ENCODE measurements around the gene ADGRF5. TPM values are rescaled to one million over a fixed set of nuclear protein-coding genes. Genes with fewer than 3 reads are reported as not detected.

ADGRF5 gene
- total and polyA plus RNA-seq, 8 donors, result 2.2 to 7.6 (median 4.0) TPM

GRCh38 chr6:46954837-46955451 lies 33.2 kb upstream of the ADGRF5 start:
- WGBS, 2 donors, result 68 to 75% methylated on average over 4 of the region's 4 CpGs
- Histone ChIP-seq H3K27me3 (no peaks in the 10 kb centered on the region), H3K9me3 (no peaks in the 10 kb centered on the region), H3K4me3 (no peak overlapping the region), H3K27ac (no peak overlapping the region), H3K4me1 (no peaks in the 10 kb centered on the region), H3K36me3 (no peaks in the 10 kb centered on the region)
- DNase-seq, result no peak
- no peak for FAIRE-seq
- no peak for ATAC-seq
- intact Hi-C loops (cut with DNase I), result no loop called here
- no peak for TF ChIP-seq CTCF (IDR thresholded peaks at IDR 0.05)

GRCh38 chr6:46953921-46954320 lies 32.2 kb upstream of the ADGRF5 start:
- ATAC-seq, result no peak
- no peak for FAIRE-seq
- H3K36me3 ChIP-seq, result no peaks in the 10 kb centered on the region
- WGBS, 2 donors, result 64 to 81% methylated on average over 4 of the region's 4 CpGs
- no peak overlapping the region for H3K4me3 ChIP-seq
- no peaks in the 10 kb centered on the region for H3K4me1 ChIP-seq
- no peaks in the 10 kb centered on the region for H3K9me3 ChIP-seq
- H3K27me3 ChIP-seq, result no peaks in the 10 kb centered on the region
- no peak for DNase-seq
- H3K27ac ChIP-seq, result no peak overlapping the region
- intact Hi-C loops (cut with DNase I), result no loop called here
- no peak for TF ChIP-seq CTCF (IDR thresholded peaks at IDR 0.05)

GRCh38 chr6:46949632-46950280 lies 28.0 kb upstream of the ADGRF5 start:
- DNase-seq, result peak in 1 of 6 donors; percentile 13
- H3K36me3 ChIP-seq, result no peaks in the 10 kb centered on the region
- TF ChIP-seq CTCF (IDR thresholded peaks at IDR 0.05), result no peak
- intact Hi-C loops (cut with DNase I), result no loop called here
- peak overlapping the region in 1 of 4 donors; percentile 5 for H3K27ac ChIP-seq
- no peak overlapping the region for H3K4me3 ChIP-seq
- no peaks in the 10 kb centered on the region for H3K27me3 ChIP-seq
- 64 to 65% methylated on average over 8 of the region's 8 CpGs for WGBS, 2 donors
- H3K4me1 ChIP-seq, result no peaks in the 10 kb centered on the region
- peak in 1 of 4 donors; percentile 14 for ATAC-seq
- FAIRE-seq, result no peak
- H3K9me3 ChIP-seq, result no peaks in the 10 kb centered on the region

- Histone ChIP-seq H3K9me3 (no peaks in the 10 kb centered on the region), H3K36me3 (no peaks in the 10 kb centered on the region), H3K4me1 (no peaks in the 10 kb centered on the region), H3K27me3 (no peaks in the 10 kb centered on the region), H3K27ac (no peak overlapping the region), H3K4me3 (no peak overlapping the region)
- ATAC-seq (no peak), DNase-seq (no peak), FAIRE-seq (no peak)
- TF ChIP-seq CTCF (IDR thresholded peaks at IDR 0.05), result no peak
- intact Hi-C loops (cut with DNase I), result no loop called here
- 86 to 91% methylated on average over 8 of the region's 8 CpGs for WGBS, 2 donors
These were observed 27.0 kb upstream of the ADGRF5 start for GRCh38 chr6:46948699-46949098.

GRCh38 chr6:46947497-46947896 lies 25.8 kb upstream of the ADGRF5 start:
- TF ChIP-seq CTCF (IDR thresholded peaks at IDR 0.05), result no peak
- DNase-seq (no peak), FAIRE-seq (no peak), ATAC-seq (no peak)
- intact Hi-C loops (cut with DNase I), result no loop called here
- Histone ChIP-seq H3K27ac (no peak overlapping the region), H3K36me3 (no peaks in the 10 kb centered on the region), H3K4me1 (no peaks in the 10 kb centered on the region), H3K27me3 (no peaks in the 10 kb centered on the region), H3K9me3 (no peaks in the 10 kb centered on the region), H3K4me3 (no peak overlapping the region)
- 89 to 93% methylated on average over 5 of the region's 5 CpGs for WGBS, 2 donors
